GM19238 (cell line): ENCODE results near the gene TBC1D1.
"Not testable (repeated sequence)": the region's sequence is repeated elsewhere in the genome, so short reads cannot be mapped to it uniquely, and the experiment has no call there.

ENCODE experiments used
- DNase-seq: peaks from one replicate; pipeline ENCODE4 v3.0.0; 2011; ENCODE audit warnings: low spot score; ENCODE audit not compliant: insufficient read length

Gene TBC1D1

DNA sequence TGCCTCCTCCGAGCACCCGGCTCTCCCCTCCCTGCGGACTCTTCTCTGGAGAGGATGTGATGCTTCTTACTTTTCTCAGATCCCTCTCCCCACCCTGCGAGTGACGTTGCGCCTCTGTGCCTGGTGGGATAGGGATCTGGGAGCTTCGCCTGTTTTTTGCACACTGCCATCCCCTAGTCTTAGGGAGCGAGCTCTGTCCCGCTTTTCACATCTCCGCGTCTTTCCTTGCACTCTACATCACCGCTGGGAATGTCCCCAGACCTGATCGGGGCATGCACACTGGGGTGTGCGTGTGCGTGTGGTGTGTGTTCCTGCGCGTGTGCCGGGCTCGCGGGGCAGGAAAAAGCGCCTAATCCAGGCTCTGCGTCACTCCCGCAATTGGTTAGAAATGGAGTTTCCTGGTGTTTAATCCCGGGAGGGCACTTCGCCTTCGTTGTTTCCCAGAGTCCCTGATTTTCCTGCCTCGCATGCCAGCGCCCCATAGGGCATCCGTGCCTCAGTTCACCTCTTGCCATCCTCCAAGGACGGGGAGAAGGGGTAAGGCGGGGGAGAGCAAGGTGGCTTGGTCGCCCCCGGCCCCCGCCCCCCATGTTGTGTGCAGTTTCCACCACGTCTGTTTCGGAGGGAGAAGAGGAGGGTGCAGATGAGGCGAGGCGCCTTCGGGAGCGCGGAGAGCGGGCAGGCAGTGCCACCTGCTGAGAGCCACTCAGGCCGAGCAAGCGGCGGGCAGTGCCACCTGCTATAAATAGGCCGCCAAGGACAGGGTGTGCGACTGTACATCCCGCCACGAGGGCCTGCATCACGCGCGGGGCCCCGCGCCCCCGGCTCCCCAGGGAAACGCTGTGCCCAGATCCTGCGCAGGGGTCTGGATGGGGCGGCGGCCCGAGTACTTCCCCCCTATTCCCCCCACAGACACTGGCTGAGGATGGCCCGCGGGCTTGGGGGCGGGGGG lies 759 bp upstream of the TBC1D1 start:
- DNase-seq = no peak

DNA sequence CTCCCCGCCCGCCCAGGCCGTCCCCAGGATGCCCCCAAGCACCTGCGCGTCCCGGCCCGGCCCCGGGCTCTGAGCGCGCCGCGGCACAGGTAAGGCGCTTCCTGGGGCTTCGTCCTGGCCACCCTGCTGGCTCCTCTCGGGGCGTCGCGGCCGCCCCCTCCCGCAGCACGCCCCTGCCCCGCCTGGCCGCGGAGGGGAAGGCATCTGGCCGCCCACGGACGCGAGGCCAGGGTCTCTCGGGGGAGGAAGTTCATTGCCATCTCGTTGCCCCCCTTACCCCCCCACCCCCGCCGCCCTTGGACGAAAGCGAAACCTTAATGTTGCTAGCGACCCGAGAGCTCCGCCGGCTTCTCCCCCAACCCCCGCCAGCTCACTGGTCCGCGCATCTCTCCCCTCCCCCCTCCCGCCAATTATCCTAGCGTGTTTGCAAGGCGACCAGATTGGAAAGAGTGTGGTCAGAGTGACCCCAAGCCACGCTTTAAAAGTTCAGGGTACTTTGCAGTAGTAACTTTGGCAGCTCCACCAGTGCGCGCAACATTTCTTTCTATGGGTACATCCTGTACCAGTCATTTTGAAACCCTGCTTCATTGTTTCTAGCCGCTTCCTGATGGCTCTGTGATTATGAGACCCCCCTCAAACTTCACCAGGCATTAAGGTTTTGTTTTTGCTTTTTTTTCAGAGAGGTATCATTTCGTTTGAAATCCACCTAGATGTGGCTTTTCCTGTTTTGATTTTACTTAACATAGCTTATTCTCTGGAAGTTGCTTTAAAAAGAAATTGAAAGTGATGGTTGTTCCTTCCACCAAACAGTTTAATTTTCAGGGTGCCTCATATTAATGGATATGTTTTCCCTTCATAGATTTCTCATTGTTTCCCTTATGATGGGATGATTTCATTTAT lies 626 bp downstream of the TBC1D1 start:
- DNase-seq = peak; percentile 49

DNA sequence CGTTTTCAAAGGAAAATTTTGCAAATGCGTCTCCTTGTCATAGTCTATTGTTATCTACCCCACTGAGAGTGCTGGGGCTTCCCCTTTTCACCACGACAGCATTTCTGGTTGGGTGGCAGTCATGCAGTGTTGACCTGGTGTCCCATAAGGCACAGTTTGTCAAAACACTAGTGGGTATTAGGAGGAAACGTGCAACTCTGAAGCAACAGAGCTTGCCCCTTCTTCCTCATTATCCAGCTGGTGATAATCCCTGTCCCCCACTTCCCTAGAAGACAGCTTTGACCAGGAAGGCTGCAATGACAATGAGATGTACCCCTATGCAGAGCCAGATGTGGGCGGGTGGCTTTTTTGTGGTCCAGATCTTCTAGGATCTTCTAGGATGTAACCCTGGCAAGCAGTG lies 1.8 kb downstream of the TBC1D1 start:
- DNase-seq = peak; percentile 32

DNA sequence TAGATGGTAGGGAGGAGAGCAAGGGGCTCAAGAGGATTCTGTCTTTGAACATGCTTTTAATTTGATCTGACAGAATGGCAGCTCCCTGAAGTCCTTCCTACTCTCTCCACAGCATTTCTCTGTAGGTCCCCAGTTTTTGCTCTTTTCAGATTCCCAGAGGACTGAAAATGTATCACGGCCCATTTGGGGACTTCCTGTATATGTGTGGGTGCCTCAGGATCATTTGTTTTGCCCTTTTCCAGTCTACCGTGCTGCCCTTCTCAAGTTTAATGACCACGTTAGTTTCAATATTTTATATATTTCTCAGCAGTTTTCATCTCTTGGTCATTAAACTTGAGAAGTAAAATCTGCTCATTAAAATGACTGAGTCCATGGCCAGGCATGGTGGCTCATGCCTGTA lies 2.3 kb downstream of the TBC1D1 start:
- no peak for DNase-seq

DNA sequence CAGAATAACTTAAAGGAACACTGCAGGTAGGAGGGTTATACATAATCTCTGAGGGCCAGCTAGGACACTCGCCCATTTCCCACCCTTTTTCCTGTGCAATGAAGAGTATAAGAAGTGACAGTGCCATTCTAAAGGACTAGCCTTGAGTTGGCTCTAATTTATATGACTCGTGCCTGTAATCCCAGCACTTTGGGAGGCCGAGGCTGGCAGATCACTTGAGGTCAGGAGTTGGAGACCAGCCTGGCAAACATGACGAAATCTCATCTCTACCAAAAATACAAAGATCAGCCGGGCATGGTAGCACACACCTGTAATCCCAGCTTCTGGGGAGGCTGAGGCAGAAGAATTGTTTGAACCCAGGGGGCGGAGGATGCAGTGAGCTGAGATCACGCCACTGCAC lies 4.4 kb downstream of the TBC1D1 start:
- DNase-seq = no peak

DNA sequence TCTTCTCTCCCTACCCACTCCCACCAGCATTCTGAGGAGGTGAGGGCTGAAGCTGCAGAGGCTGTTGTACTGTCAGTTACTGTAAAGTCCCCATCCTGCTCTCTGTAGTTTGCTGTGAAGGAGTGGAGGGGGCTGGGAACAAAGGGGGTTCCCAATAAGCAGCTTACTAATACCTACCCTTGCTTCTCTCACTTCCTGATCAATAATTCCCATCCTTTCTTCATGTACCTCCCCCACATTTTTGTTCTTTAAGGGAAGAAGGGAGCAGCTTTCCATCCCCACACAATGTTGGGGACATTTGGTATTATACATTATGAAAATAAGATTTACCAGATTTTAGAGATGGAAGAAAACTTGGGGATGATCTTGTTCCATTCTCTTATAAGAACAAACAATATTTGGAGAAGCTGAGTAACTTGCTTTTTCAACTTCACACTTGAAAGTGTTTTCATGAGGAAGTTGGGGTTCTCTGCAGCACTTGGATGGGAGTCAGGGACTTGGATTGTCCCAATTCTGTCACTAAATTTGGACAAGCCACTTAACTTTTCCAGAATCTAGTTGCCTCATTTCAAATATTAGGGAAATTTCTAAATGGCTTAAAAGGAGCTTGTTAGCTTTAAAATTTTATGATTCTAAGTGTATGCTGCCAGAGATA lies 5.4 kb downstream of the TBC1D1 start:
- DNase-seq = no peak

DNA sequence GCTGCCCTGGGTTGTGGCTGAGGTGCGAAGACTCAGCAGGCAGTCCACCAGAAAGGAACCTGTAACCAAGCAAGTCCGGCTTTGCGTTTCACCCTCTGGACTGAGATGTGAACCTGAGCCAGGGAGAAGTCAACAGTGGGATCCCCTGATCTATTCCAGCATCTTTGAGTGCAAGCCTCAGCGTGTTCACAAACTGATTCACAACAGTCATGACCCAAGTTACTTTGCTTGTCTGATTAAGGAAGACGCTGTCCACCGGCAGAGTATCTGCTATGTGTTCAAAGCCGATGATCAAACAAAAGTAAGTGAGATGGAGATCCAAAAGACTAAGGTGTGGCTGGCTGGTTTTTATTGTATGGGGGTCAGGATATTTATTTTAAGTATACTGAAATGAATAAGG lies 11.3 kb downstream of the TBC1D1 start:
- DNase-seq = no peak

DNA sequence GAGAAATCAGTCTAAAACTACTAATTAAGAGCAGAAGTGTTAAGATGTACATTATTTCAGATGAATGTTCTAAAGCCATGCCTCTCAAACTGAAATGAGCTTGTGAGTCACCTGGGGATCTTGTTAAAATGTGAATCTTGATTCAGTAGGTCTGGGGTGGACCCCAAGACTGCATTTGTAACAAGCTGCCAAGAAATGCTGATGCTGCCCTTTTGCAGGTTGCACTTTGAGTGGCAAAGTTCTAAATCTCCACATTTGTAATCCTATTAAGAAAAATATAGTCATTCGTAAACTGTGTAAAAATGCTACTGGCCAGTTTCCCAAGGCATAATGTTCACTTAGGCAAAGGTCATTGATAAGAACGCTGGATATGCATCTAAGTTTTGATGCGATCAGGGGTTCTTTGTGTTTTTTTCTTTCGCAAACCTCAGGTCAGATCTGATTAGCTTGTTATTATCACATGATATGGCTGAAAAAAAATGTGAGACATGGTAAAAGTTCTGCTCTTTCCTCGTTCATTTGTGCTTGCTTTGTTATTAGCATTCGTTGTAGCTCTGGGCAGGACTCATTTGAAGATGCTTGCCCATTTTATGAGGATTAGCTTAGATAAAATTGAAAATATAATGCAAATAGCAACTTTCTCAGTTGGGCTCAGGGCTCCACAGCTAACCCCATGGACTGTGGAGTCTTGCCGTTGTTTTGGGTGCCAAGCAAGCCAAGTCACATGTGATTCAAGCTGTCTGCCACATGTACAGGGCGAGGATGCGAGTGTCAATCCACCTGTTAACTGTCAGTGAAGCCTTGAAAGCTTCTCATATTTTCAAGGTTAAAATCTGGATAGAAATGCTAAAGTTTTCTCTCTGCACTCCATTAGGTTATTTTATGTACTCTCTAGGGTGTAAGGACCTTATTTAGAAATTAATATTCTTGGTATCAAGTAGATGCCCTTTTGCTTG lies 12.1 kb downstream of the TBC1D1 start:
- no peak for DNase-seq

DNA sequence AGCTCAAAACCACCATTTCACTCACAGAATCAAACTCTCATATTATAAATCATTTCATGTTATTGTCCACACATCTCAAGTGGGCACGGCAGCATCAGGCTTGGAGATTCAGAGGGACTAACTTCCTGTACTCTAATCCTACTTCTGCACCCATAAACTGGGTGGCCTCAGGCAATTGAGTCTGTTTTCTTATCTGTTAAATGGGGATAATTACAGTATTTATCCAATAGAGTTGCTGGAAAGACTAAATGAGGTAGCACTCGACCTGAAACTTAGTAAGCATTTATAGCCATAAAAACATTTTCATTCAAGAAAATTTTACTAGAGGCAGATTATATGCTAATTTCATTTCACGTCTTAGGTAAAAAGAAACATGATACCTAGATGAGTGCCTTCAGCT lies 13.0 kb downstream of the TBC1D1 start:
- DNase-seq = no peak

DNA sequence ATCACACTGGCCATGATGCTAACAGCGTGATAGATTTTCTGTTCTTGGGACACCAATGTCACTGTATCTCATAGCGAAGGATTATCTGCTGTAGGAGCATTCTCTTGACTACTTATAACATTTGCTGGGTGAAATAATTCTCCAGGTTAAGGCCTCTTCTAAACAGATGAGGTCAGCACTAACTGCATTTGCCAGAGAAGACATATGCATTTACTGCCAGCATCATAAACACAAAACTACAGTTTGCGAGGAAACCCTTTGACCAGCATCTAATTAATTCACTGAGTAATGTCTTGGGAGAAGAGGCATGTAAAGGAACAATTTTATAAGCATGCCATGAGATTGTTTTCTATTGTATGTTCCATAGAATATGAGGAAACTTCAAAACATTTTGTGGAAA lies 13.9 kb downstream of the TBC1D1 start:
- no peak for DNase-seq

DNA sequence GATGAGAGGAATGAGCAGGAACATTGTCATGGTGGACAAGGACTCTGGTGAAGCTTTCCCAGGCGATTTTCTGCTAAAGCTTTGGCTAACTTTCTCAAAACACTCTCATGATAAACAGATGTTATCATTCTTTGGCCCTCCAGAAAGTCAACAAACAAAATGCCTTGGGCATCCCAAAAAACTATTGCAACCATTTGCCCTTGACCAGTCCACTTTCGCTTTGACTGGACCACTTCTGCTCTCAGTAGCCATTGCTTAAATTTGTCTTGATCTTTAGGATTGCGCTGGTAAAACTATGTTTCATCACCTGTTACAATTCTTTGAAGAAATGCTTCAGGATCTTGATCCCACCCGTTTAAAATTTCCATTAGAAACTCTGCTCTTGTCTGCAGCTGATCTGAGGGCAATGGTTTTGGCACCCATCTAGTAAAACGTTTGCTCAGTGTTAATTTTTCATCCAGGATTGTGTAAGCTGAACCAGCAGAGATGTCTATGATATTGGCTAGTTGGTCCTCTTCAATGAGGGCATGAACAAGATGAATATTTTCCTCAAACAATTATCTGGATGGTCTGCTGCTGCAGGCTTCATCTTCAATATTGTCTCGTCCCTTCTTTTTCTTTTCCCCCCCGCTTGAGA lies 14.8 kb downstream of the TBC1D1 start:
- DNase-seq = no peak

DNA sequence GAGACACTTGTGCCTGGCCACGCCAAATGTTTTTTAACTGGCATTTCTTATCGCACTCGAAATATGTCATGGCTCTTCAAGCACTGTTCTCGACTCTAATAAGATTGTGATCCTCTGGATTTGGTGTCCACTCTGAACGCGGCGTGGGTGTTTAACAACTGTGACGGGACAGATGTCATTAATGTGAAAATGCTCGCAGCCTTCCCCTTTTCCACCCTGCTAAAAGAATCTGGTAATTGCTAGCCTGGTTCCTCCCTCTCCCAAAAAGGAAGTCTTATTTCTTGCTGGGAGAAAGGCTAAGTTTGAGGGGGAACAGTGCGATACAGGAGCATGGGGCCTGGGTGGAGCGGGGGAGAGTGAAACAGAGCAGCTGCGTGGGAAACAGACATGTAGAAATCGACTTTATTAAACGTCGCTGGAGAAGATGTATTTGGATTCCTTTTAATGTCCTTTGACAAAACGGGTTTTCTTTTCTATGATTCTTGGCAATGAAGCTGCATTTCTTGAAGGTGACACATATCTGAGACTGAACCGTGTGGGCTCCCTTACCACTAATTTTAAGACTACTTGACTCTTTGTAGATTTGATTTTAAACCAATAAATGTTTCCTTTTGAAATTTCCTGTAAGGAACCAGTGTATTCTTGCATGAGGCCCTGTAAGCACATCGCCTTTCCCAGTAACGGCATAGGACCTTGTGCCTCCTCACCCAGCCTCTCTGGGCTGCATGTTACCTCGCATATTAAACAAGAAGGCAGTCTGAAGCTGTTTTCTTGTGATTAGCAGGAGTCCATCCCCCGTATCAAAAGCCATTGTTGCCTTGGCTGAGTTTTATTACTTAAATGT lies 17.8 kb downstream of the TBC1D1 start:
- no peak for DNase-seq

DNA sequence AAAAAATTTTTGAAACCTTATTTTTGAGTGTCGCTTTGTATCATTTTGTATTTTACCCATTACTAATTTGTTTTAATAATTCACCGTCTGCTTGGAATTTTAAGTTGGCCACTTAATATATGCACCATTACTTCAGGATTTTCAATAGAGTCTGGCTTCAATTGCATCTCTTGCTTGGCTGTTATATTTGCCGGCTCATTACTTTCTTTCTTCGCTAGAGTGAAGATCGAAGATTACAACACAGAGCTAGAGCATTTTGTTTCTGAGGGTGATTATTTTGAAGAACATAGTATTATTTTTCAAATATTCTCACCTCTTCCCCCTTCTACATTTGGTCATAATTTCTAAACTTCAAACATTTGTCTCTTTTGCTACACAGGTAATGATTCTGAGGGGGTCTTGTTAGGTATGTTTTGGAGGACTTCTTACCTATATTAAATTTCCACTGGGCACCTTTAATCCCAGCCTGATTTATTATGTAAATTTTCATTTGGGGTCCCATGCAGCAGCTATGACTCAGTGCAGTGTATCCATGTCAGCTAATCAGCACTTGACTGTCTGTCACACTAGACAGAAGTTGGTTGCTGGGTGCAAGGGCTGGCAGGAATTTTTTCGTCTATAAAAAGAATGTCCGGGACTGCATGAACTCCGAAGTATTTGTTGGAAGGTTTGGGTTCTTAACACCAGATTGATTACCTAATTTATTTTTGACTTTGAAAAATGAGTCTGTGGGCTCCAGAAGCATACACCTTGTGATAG lies 18.6 kb downstream of the TBC1D1 start:
- DNase-seq = no peak

DNA sequence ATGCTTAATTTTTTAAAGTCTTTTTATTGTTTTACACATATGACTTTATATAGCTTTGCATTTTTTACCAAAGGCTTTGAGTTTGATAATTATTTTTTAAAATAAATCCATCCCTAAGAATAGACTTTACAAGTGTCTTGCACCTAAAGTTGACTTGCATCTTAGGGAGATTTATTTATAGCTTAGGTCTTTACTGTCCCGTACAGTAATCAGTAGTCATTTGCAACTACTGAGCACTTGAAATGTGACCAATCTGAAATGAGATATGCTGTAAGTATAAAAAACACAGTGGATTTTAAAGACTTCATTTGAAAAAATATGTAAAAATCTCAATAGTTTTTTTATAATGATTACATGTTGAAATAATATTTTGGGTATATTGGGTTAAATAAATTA lies 19.2 kb downstream of the TBC1D1 start:
- no peak for DNase-seq

DNA sequence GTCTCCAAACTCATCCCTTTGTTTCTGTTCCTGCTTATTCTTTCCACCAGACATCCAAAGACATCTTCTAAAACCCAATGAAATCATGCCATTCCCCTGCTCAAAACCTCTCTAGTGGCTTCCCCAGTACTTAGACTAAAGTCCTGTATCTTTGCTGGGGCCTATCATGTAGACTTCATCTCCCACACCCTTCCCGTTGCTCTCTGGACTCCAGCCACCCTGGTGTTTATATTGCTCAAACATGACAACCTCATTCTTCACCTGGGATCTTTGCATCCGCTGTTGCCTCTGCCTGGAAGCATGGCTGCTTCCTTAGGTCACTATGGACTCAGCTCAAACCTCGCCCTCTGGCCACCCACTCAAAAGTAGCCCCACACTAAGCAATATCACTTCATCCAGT lies 23.7 kb downstream of the TBC1D1 start:
- DNase-seq = no peak

DNA sequence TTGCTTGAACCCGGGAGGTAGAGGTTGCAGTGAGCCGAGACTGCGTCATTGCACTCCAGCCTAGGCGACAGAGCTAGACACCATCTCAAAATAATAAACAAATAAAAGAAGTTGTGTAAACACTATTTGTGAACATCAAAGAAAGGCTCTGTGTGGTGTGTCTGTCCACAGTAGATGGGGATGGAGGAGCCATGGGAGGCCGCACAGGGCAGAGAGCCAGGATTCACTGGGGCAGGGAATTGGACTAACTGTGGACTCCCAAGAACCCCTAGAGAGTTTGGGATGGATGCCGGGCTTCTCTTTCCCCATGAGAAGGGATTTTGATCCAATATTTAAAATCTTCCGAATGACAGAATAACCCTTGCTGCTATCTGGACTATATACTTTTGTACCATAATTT lies 26.5 kb downstream of the TBC1D1 start:
- no peak for DNase-seq

DNA sequence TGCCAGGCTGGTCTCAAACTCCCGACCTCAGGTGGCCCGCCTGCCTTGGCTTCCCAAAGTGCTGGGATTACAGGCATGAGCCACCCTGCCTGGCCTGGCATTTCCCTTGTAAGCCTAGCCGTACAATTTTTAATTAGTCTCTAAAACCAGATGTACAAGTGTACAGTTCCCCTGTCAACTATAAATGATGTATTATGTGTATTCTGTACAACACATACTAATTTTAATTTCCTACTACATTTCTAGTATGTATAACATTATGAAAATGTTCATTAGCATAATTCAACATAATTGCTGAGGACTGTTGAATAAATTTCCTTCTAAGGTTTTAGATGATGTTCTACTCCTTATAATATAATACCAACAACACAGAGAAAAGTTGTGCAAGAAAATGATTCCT lies 27.8 kb downstream of the TBC1D1 start:
- DNase-seq = no peak

DNA sequence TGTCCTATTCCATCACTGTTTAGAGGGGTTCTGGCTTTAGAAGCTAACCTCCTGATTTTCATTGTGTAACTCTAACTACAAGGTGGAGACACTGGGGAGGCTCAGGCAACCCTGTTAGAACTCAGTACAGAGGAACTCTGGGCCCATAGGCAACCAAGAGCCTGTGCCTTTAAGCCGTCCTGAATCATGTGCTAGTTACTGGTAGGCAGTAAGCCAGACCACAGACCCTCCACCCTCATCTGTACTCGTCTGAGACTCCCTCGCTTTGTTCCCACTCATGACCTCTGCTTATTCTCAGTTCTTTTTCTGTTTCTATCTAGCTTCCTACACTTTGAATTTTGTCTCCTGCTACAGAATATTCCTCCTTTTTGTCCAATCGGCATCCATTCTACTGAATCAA lies 31.4 kb downstream of the TBC1D1 start:
- DNase-seq = no peak

DNA sequence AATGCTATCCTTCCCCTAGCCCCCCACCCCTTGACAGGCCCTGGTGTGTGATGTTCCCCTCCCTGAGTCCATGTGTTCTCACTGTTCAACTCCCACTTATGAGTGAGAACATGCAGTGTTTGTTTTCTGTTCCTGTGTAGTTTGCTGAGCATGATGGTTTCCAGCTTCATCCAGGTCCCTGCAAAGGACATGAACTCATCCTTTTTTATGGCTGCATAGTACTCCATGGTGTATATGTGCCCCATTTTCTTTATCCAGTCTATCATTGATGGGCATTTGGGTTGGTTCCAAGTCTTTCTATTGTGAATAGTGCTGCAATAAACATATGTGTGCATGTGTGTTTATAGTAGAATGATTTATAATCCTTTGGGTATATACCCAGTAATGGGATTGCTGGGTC lies 32.2 kb downstream of the TBC1D1 start:
- DNase-seq = not testable (repeated sequence)
